Cardiac fibroblast (primary cell): ENCODE results near the gene ABCC12.

ENCODE experiments used
- DNase-seq, 2 donors: peaks; one replicate each; pipeline versions ENCODE4 v3.0.0 to v3.0.0-alpha.2; 2010; ENCODE audit warnings: low read depth in 2 of 2
- H3K4me3 ChIP-seq, 2 donors: replicated peaks in 1 of 2; 1 replicate in 1 of 2; 2 replicates in 1 of 2; pipeline ENCODE4 v1.5.1; 2011; ENCODE audit warnings: low read depth in 2 of 2, low read length in 2 of 2, mild to moderate bottlenecking in 2 of 2, moderate library complexity in 1 of 2
- CTCF ChIP-seq: IDR thresholded peaks from one replicate; pipeline ENCODE4 v1.5.1; 2011; ENCODE audit warnings: low read depth, mild to moderate bottlenecking, low read length, inconsistent platforms

The ABCC12 gene

GRCh38 chr16:48106446-48106845 lies 49.3 kb downstream of the ABCC12 start:
- no peak for DNase-seq
- TF ChIP-seq CTCF, result no peak
- no peak overlapping the region for H3K4me3 ChIP-seq
